CD14-positive monocyte (primary cell): ENCODE results near the gene ACSF2. TPM values are rescaled to one million over a fixed set of nuclear protein-coding genes. Genes with fewer than 3 reads are reported as not detected.

Experiments used
- DNase-seq, 3 donors: peaks; one replicate each; pipeline ENCODE4 v3.0.0-alpha.2; 2011 to 2022
- H2AFZ ChIP-seq: 2 replicates; pipeline ENCODE4 v1.6.0; 2012; ENCODE audit warnings: mild to moderate bottlenecking, low read depth, low read length, inconsistent platforms; ENCODE audit not compliant: insufficient read depth, poor library complexity, severe bottlenecking
- H3K27ac ChIP-seq, 2 donors: 1 replicate in 1 of 2; 2 replicates in 1 of 2; pipeline ENCODE4 v1.5.1; 2012 to 2013; ENCODE audit warnings: low read length in 2 of 2, control low read depth in 1 of 2, inconsistent platforms in 1 of 2, low read depth in 1 of 2, mild to moderate bottlenecking in 1 of 2
- H3K27me3 ChIP-seq, 2 donors: one replicate each; pipeline versions ENCODE4 v1.6.0 to v1.6.1; 2011 to 2013; ENCODE audit warnings: low read length in 2 of 2; ENCODE audit not compliant: control insufficient read depth in 2 of 2, insufficient read depth in 2 of 2
- H3K36me3 ChIP-seq, 2 donors: replicated peaks in 1 of 2; 1 replicate in 1 of 2; 2 replicates in 1 of 2; pipeline versions ENCODE4 v1.5.1 to v1.6.1; 2012 to 2013; ENCODE audit warnings: low read length in 2 of 2, control low read depth in 1 of 2, inconsistent platforms in 1 of 2, mild to moderate bottlenecking in 1 of 2; ENCODE audit not compliant: insufficient read depth in 2 of 2, control insufficient read depth in 1 of 2
- H3K4me1 ChIP-seq, 2 donors: 1 replicate in 1 of 2; 2 replicates in 1 of 2; pipeline versions ENCODE4 v1.5.1 to v1.6.1; 2012 to 2013; ENCODE audit warnings: low read length in 2 of 2, control low read depth in 1 of 2, inconsistent platforms in 1 of 2, mild to moderate bottlenecking in 1 of 2, moderate library complexity in 1 of 2; ENCODE audit not compliant: insufficient read depth in 2 of 2, control insufficient read depth in 1 of 2
- H3K4me2 ChIP-seq: replicated peaks from 2 replicates; pipeline ENCODE3; 2012; ENCODE audit warnings: low read length, moderate library complexity, mild to moderate bottlenecking; ENCODE audit not compliant: poor library complexity, severe bottlenecking; ENCODE audit errors: extremely low read depth
- H3K4me3 ChIP-seq, 3 experiments: fragments of 200-600 bp in 1 of 3; sonication (generic) in 1 of 3; replicated peaks in 1 of 3; 1 replicate in 2 of 3; 2 replicates in 1 of 3; pipeline ENCODE4 v1.5.1; 2011 to 2013; ENCODE audit warnings: low read length in 3 of 3, mild to moderate bottlenecking in 3 of 3, control low read depth in 2 of 3, low read depth in 2 of 3, inconsistent platforms in 1 of 3, moderate library complexity in 1 of 3
- H3K79me2 ChIP-seq: 2 replicates; pipeline ENCODE4 v1.6.0; 2012; ENCODE audit warnings: mild to moderate bottlenecking, control low read depth, inconsistent platforms, low read length, moderate library complexity; ENCODE audit not compliant: insufficient read depth
- H3K9ac ChIP-seq: 2 replicates; pipeline ENCODE4 v1.6.0; 2017; ENCODE audit warnings: low read length, mild to moderate bottlenecking; ENCODE audit not compliant: insufficient read depth, poor library complexity, severe bottlenecking
- H3K9me3 ChIP-seq, 2 donors: replicated peaks in 1 of 2; 1 replicate in 1 of 2; 2 replicates in 1 of 2; pipeline versions ENCODE4 v1.5.1 to v1.6.1; 2012 to 2013; ENCODE audit warnings: low read length in 2 of 2, control low read depth in 1 of 2; ENCODE audit not compliant: control insufficient read depth in 1 of 2, insufficient read depth in 1 of 2
- H4K20me1 ChIP-seq: 2 replicates; pipeline ENCODE4 v1.6.0; 2012; ENCODE audit warnings: mild to moderate bottlenecking, low read length, control low read depth, moderate library complexity; ENCODE audit not compliant: insufficient read depth
- H3K27ac Mint-ChIP-seq, 7 donors: one replicate each; pipeline ENCODE4 v1.8.0; 2020; ENCODE audit warnings: mild to moderate bottlenecking in 7 of 7, mixed read lengths in 7 of 7, moderate library complexity in 6 of 7, inconsistent platforms in 2 of 7
- H3K27me3 Mint-ChIP-seq, 3 donors: one replicate each; pipeline ENCODE4 v1.8.0; 2021 to 2022; ENCODE audit warnings: low read depth in 3 of 3, mild to moderate bottlenecking in 3 of 3, mixed read lengths in 3 of 3, moderate library complexity in 3 of 3, inconsistent platforms in 1 of 3
- H3K36me3 Mint-ChIP-seq, 2 donors: one replicate each; pipeline ENCODE4 v1.8.0; 2020; ENCODE audit warnings: mixed read lengths in 2 of 2, inconsistent platforms in 1 of 2, mild to moderate bottlenecking in 1 of 2
- H3K4me1 Mint-ChIP-seq: one replicate; pipeline ENCODE4 v1.8.0; 2020; ENCODE audit warnings: mild to moderate bottlenecking, mixed read lengths
- H3K4me3 Mint-ChIP-seq, 2 donors: one replicate each; pipeline ENCODE4 v1.8.0; 2020; ENCODE audit warnings: mild to moderate bottlenecking in 2 of 2, mixed read lengths in 2 of 2, moderate library complexity in 1 of 2
- H3K9me3 Mint-ChIP-seq, 7 donors: one replicate each; pipeline ENCODE4 v1.8.0; 2020 to 2022; ENCODE audit warnings: mixed read lengths in 7 of 7, mild to moderate bottlenecking in 6 of 7, moderate library complexity in 6 of 7, inconsistent platforms in 2 of 7
- CTCF ChIP-seq: fragments of 200-600 bp; IDR thresholded peaks from one replicate; pipeline ENCODE4 v1.8.0; 2022; ENCODE audit warnings: antibody characterized with exemption, mild to moderate bottlenecking
- WGBS: methylation state at CpG from one replicate; pipeline ENCODE4 v1.1.5; 2013; ENCODE audit warnings: missing lambda C conversion rate; ENCODE audit not compliant: insufficient coverage; 5-methylcytosine and 5-hydroxymethylcytosine counted together
- intact Hi-C, 2 donors: fragments of 100-400 bp; cut with micrococcal nuclease; formaldehyde crosslinking; loops; one replicate each; pipeline versions ENCODE4 v1.15.0 to v1.15.1; 2023
- polyA plus RNA-seq, 3 donors: library from polyadenylated mRNA; depleted of rRNA in 1 of 3; unstranded in 2 of 3; stranded (reverse) in 1 of 3; fragments of 300-500 nt in 2 of 3; fragments of >200 nt in 1 of 3; fragmentation: Illumina TruSeq in 2 of 3; gene quantifications; 1 replicate in 2 of 3; 2 replicates in 1 of 3; pipeline ENCODE4 v1.2.3, GENCODE V29; 2012 to 2021

ACSF2 gene
- polyA plus RNA-seq, 3 donors = 2.8 to 24.4 (median 5.5) TPM

- Histone ChIP-seq H3K27ac (no peak overlapping the region), H3K36me3 (no peaks in the 10 kb centered on the region), H2AFZ (no peak overlapping the region), H4K20me1 (no peaks in the 10 kb centered on the region), H3K27me3 (no peaks in the 10 kb centered on the region), H3K4me1 (no peaks in the 10 kb centered on the region), H3K4me3 (no peak overlapping the region), H3K9me3 (no peaks in the 10 kb centered on the region), H3K79me2 (no peaks in the 10 kb centered on the region), H3K4me2 (no peak overlapping the region), H3K9ac (no peak overlapping the region)
- peaks cover under 1% of the 10 kb centered on the region for H3K4me1 Mint-ChIP-seq
- no peak for DNase-seq
- intact Hi-C loops = no loop called here
- no peaks in the 10 kb centered on the region for H3K9me3 Mint-ChIP-seq
- TF ChIP-seq CTCF = no peak
- H3K4me3 Mint-ChIP-seq = no peak overlapping the region
- peaks cover 1 to 7% (median 2%) of the 10 kb centered on the region in 3 donors for H3K27me3 Mint-ChIP-seq
- H3K27ac Mint-ChIP-seq = no peak overlapping the region
- H3K36me3 Mint-ChIP-seq = peaks cover 0 to under 1% of the 10 kb centered on the region in 2 donors
- WGBS = 98% methylated on average over 8 of the region's 9 CpGs
These were observed 35.0 kb downstream of the ACSF2 start for GRCh38 chr17:50460831-50461526.

- Histone ChIP-seq H3K9me3 (no peaks in the 10 kb centered on the region), H3K79me2 (no peaks in the 10 kb centered on the region), H3K27ac (no peak overlapping the region), H2AFZ (no peak overlapping the region), H3K9ac (no peak overlapping the region), H4K20me1 (no peaks in the 10 kb centered on the region), H3K4me1 (no peaks in the 10 kb centered on the region), H3K4me3 (no peak overlapping the region), H3K27me3 (no peaks in the 10 kb centered on the region), H3K36me3 (no peaks in the 10 kb centered on the region), H3K4me2 (no peak overlapping the region)
- H3K4me1 Mint-ChIP-seq = peaks cover 5% of the 10 kb centered on the region
- no peaks in the 10 kb centered on the region for H3K9me3 Mint-ChIP-seq
- 94% methylated on average over 13 of the region's 14 CpGs for WGBS
- H3K27ac Mint-ChIP-seq = peak overlapping the region in 1 of 7 donors; percentile 16
- H3K4me3 Mint-ChIP-seq = no peak overlapping the region
- no peaks in the 10 kb centered on the region for H3K36me3 Mint-ChIP-seq
- no peak for TF ChIP-seq CTCF
- no peak for DNase-seq
- peaks cover 1 to 7% (median 3%) of the 10 kb centered on the region in 3 donors for H3K27me3 Mint-ChIP-seq
- intact Hi-C loops = no loop called here
These were observed 35.6 kb downstream of the ACSF2 start for GRCh38 chr17:50461550-50462132.
